Head of caudate nucleus (tissue), 42 donors: ENCODE measurements around the gene RPL7A.

Experiments used
- DNase-seq, 42 donors: peaks; one replicate each; pipeline versions ENCODE4 v3.0.0 to v3.0.0-alpha.2; 2020 to 2021; ENCODE audit warnings: mixed read lengths in 7 of 42
- intact Hi-C: fragments of 100-400 bp; cut with DNase I; formaldehyde crosslinking; loops from one replicate; pipeline ENCODE4 v1.15.0; 2022

The RPL7A gene

DNA sequence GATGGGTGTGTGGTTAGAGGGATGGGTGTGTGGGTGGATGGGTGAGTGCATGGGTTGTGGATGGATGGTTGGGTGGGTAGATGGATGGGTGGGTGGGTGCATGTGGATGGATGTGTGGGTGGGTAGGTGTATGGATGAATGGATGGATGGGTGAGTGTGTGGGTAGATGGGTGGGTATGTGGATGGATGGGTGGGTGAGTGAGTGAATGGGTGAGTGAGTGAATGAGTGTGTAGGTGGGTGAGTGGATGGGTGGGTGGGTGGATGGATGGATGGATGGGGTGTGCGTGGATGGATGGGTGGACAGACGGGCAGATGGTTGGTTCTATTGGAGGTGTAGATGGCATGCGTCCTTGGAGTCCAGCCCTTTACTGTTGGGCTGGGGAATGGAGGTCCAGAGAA lies 45.4 kb downstream of the RPL7A start:
- intact Hi-C loops = no loop called here
- DNase-seq = no peak

DNA sequence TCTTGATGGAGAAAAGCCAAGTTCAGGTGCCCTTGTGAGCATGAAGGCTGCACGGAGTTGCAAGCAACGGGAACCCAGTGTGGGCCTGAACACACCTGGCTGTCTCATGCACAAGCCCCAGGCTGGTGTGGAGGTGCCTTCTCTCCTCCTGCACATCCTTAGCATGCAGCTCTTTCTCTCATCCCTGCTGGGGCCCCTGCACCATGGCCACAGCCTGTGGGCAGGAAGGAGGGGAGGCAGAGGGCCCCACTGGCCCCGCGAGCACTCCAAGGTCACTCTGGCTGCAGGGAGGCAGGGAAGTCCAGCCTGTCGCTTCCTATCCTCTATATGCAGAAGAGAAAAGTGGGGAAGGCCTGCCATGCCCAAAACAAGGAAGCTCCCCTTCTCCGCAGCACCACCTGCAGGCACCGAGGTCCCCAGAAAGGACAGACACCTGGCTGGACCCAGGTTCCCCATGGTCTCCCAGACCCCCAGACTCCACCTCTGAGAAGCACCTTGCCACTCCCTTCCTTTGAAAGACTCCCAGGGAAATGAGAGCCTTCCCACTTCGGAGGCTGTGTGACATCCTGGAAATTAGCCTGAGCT lies 46.8 kb downstream of the RPL7A start:
- intact Hi-C loops = no loop called here
- DNase-seq = no peak

DNA sequence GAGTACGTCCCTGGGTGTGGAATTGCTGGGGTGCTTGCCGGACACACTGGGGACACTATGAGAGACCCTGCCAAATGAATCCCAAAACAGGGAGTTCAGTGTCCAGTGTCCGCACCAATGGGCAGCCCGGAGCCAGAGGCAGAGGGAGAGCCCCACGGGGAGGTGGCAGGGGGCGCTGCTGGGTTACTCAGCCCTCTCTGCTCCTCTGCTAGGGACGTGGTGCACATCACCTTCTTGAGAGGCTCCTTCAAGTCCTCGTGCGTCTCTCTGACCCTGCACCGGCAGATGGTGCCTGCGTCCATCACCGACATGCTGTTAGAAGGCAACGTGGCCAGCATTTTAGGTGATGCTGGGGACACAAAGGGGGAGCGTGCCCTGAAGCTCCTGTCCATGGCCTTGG lies 48.9 kb downstream of the RPL7A start:
- peak in 6 of 42 donors; percentile 18 to 51 (median 33) for DNase-seq
- intact Hi-C loops = no loop called here

DNA sequence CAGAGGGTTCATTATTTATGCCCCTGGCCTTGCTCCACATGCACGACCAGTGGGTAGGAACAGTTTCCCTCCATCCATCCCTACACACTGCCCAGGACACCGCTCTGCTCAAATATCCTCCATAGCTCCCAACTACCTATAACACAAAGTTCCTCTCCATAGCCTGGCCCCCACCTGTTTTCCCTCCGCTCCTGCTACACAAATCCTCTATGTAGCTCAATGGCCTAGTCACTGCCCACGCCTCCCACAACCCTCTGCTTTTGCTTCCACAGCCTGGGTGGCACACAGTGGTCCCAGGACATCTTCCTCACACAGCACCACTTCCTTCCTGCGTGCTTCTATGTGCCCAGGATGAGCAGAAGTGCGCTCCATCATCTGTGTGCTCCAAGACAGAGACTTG lies 49.4 kb downstream of the RPL7A start:
- intact Hi-C loops = no loop called here

DNA sequence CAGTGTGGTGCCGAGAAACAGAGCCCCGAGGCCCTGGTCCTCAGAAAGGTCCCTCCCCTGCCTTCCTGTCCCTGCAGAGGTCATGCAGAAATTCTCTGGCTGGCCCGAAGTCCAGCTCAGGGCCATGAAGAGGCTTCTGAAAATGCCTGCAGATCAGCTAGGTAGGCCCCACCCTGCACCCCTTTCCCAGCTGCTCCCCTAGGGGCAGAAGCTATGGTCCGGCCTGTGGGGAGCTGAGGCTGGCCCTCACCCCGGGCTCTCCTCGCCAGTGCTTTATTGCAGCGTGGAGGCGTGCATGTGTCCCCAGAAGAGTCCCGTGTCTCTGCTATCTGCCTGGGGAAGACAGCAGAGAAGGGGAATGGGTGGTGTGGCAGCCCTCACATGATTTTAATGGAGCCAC lies 49.9 kb downstream of the RPL7A start:
- intact Hi-C loops = no loop called here

More for the DNA sequence above, 49.4 kb downstream of the RPL7A start:
- no peak for DNase-seq

DNA sequence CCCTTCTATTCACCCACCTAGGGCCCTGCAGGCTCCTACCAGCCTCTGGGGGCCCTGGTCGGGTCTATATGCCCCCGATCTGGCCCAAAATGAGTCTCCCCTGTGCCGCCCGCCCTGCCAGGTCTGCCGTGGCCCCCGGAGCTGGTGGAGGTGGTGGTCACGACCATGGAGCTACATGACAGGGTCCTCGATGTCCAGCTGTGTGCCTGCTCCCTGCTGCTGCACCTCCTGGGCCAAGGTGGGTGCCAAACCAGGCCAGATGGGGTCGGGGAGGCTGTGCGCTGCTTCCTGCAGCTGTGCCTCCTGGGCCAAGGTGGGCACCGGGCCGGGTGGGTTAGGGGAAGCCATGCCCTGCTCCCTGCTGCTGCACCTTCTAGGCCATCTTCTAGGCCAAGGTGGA lies 52.3 kb downstream of the RPL7A start:
- no peak for DNase-seq
- intact Hi-C loops = no loop called here

More for the DNA sequence above, 49.9 kb downstream of the RPL7A start:
- DNase-seq = no peak
